H1 (cell line): ENCODE measurements around the gene ZSWIM7. TPM values are rescaled to one million over a fixed set of nuclear protein-coding genes. Genes with fewer than 3 reads are reported as not detected.

Source experiments
- CTCF ChIA-PET: fragments of 300-600 bp; sonication (Branson Sonifier 250); formaldehyde crosslinking; loops from one replicate; lab custom pipeline; 2021; ENCODE audit not compliant: partially characterized antibody; lab: Charles Lee
- POLR2A ChIA-PET: fragments of 300-600 bp; sonication (Branson Sonifier 250); formaldehyde crosslinking; loops from one replicate; lab custom pipeline; 2021; ENCODE audit warnings: inconsistent platforms; ENCODE audit not compliant: partially characterized antibody; lab: Charles Lee
- DNase-seq, 2 experiments: peaks; one replicate each; pipeline versions ENCODE4 v3.0.0 to v3.0.0-alpha.2; 2010 to 2022; ENCODE audit warnings: low spot score in 2 of 2, low read depth in 1 of 2, mixed read lengths in 1 of 2
- FAIRE-seq: peaks from 2 replicates; lab custom pipeline; 2011; peaks lifted over from hg19 to GRCh38; lab: Jason Lieb, UNC
- H2AFZ ChIP-seq: 2 replicates; pipeline ENCODE4 v1.8.1; 2012; ENCODE audit warnings: low read length, inconsistent platforms
- H2AK5ac ChIP-seq: 2 replicates; pipeline ENCODE4 v1.6.1; 2013; ENCODE audit warnings: low read depth, low read length
- H2BK120ac ChIP-seq: replicated peaks from 2 replicates; pipeline ENCODE3; 2013; ENCODE audit warnings: low read depth, low read length, inconsistent platforms
- H2BK12ac ChIP-seq: 2 replicates; pipeline ENCODE4 v1.6.1; 2013; ENCODE audit warnings: low read depth, low read length
- H2BK15ac ChIP-seq: 2 replicates; pipeline ENCODE4 v1.6.1; 2013; ENCODE audit warnings: low read length
- H2BK20ac ChIP-seq: 2 replicates; pipeline ENCODE4 v1.6.1; 2013; ENCODE audit warnings: low read length
- H2BK5ac ChIP-seq: 2 replicates; pipeline ENCODE4 v1.6.1; 2013; ENCODE audit warnings: low read depth, low read length
- H3K14ac ChIP-seq: 2 replicates; pipeline ENCODE4 v1.6.1; 2013; ENCODE audit warnings: inconsistent platforms; ENCODE audit not compliant: insufficient read length
- H3K18ac ChIP-seq: 2 replicates; pipeline ENCODE4 v1.6.1; 2013; ENCODE audit warnings: low read length; ENCODE audit errors: extremely low read depth
- H3K23ac ChIP-seq: 2 replicates; pipeline ENCODE4 v1.6.1; 2013; ENCODE audit warnings: inconsistent platforms; ENCODE audit not compliant: insufficient read length
- H3K23me2 ChIP-seq: 2 replicates; pipeline ENCODE4 v1.6.1; 2013; ENCODE audit warnings: low read depth, low read length
- H3K27ac ChIP-seq: 2 replicates; pipeline ENCODE4 v1.6.1; 2011; ENCODE audit warnings: low read depth, low read length, inconsistent platforms
- H3K27me3 ChIP-seq, 4 experiments: replicated peaks in 1 of 4; 1 replicate in 1 of 4; 2 replicates in 3 of 4; pipeline versions ENCODE4 v1.6.1 to v1.8.1; 2011 to 2013; ENCODE audit warnings: low read length in 3 of 4, mild to moderate bottlenecking in 3 of 4, inconsistent platforms in 2 of 4, mixed read lengths in 2 of 4, moderate library complexity in 1 of 4; ENCODE audit not compliant: control insufficient read depth in 3 of 4, insufficient read depth in 3 of 4; ENCODE audit errors: extremely low read depth in 1 of 4
- H3K36me3 ChIP-seq, 4 experiments: 2 replicates each; pipeline versions ENCODE4 v1.6.1 to v1.8.1; 2011 to 2013; ENCODE audit warnings: mild to moderate bottlenecking in 4 of 4, low read length in 3 of 4, moderate library complexity in 2 of 4, control low read depth in 1 of 4, inconsistent platforms in 1 of 4; ENCODE audit not compliant: insufficient read depth in 4 of 4, control insufficient read depth in 2 of 4
- H3K4ac ChIP-seq: replicated peaks from 2 replicates; pipeline ENCODE3; 2013; ENCODE audit warnings: low read length, low read depth, mixed read lengths, inconsistent platforms; ENCODE audit not compliant: insufficient read length
- H3K4me1 ChIP-seq, 4 experiments: replicated peaks in 1 of 4; 1 replicate in 1 of 4; 2 replicates in 3 of 4; pipeline versions ENCODE4 v1.6.1 to v1.8.1; 2011 to 2013; ENCODE audit warnings: low read length in 3 of 4, inconsistent platforms in 2 of 4, mixed read lengths in 1 of 4; ENCODE audit not compliant: insufficient read depth in 4 of 4, control insufficient read depth in 3 of 4
- H3K4me2 ChIP-seq, 2 experiments: 2 replicates each; pipeline versions ENCODE4 v1.6.1 to v1.8.1; 2011 to 2013; ENCODE audit warnings: low read depth in 2 of 2, low read length in 2 of 2, control low read depth in 1 of 2, inconsistent platforms in 1 of 2, mild to moderate bottlenecking in 1 of 2; ENCODE audit not compliant: insufficient read depth in 1 of 2
- H3K4me3 ChIP-seq, 4 experiments: fragments of 200-600, 300-600 bp in 1 of 4; sonication (generic), shearing (Covaris generic), sonication (Bioruptor Twin) in 1 of 4; 2 replicates each; pipeline versions ENCODE4 v1.5.1 to v1.8.1; 2011 to 2016; ENCODE audit warnings: low read length in 4 of 4, low read depth in 3 of 4, control low read depth in 2 of 4, inconsistent platforms in 2 of 4, mild to moderate bottlenecking in 2 of 4, mixed read lengths in 1 of 4, moderate library complexity in 1 of 4; ENCODE audit not compliant: insufficient read depth in 2 of 4; ENCODE audit errors: extremely low read depth in 1 of 4
- H3K56ac ChIP-seq: replicated peaks from 2 replicates; pipeline ENCODE3; 2013; ENCODE audit warnings: low read depth, mild to moderate bottlenecking, mixed read lengths, low read length, inconsistent platforms; ENCODE audit not compliant: insufficient read length
- H3K79me1 ChIP-seq: 2 replicates; pipeline ENCODE4 v1.6.1; 2013; ENCODE audit warnings: low read depth, low read length, control low read depth
- H3K79me2 ChIP-seq, 2 experiments: 2 replicates each; pipeline versions ENCODE4 v1.6.1 to v1.8.1; 2012 to 2013; ENCODE audit warnings: low read length in 2 of 2, mild to moderate bottlenecking in 2 of 2, inconsistent platforms in 1 of 2; ENCODE audit not compliant: insufficient read depth in 2 of 2, control insufficient read depth in 1 of 2
- H3K9ac ChIP-seq, 4 experiments: replicated peaks in 1 of 4; 1 replicate in 1 of 4; 2 replicates in 3 of 4; pipeline versions ENCODE4 v1.6.1 to v1.8.1; 2011 to 2013; ENCODE audit warnings: low read depth in 3 of 4, low read length in 3 of 4, control low read depth in 2 of 4, mild to moderate bottlenecking in 2 of 4, moderate library complexity in 2 of 4, inconsistent platforms in 1 of 4; ENCODE audit errors: extremely low read depth in 1 of 4
- H3K9me3 ChIP-seq, 2 experiments: 2 replicates each; pipeline versions ENCODE4 v1.6.1 to v1.8.1; 2012 to 2013; ENCODE audit warnings: mild to moderate bottlenecking in 2 of 2, moderate library complexity in 2 of 2, control low read depth in 1 of 2, inconsistent platforms in 1 of 2, low read depth in 1 of 2, low read length in 1 of 2, mixed read lengths in 1 of 2; ENCODE audit not compliant: insufficient read depth in 2 of 2
- H4K20me1 ChIP-seq, 2 experiments: replicated peaks in 1 of 2; 2 replicates each; pipeline versions ENCODE3 to v1.8.1; 2011 to 2013; ENCODE audit warnings: inconsistent platforms in 2 of 2, low read length in 2 of 2, mild to moderate bottlenecking in 1 of 2; ENCODE audit not compliant: insufficient read depth in 2 of 2, control insufficient read depth in 1 of 2
- H4K5ac ChIP-seq: 2 replicates; pipeline ENCODE4 v1.6.1; 2013; ENCODE audit warnings: low read length, low read depth, mixed read lengths, inconsistent platforms; ENCODE audit not compliant: insufficient read length
- H4K8ac ChIP-seq: 2 replicates; pipeline ENCODE4 v1.8.0; 2013; ENCODE audit warnings: mild to moderate bottlenecking, moderate library complexity, low read length, inconsistent platforms; ENCODE audit not compliant: insufficient read depth; ENCODE audit errors: extremely low read depth
- H4K91ac ChIP-seq: replicated peaks from 2 replicates; pipeline ENCODE3; 2013; ENCODE audit warnings: low read length, mixed read lengths, inconsistent platforms; ENCODE audit not compliant: insufficient read length
- ATF2 ChIP-seq: IDR thresholded peaks from 2 replicates; pipeline ENCODE4 v1.6.1; 2012; ENCODE audit warnings: low read length, inconsistent platforms
- CEBPB ChIP-seq: IDR thresholded peaks from 2 replicates; pipeline ENCODE4 v1.6.1; 2012; ENCODE audit warnings: low read depth, low read length
- EZH2 ChIP-seq: fragments of 200-600 bp; sonication (generic); IDR thresholded peaks from 2 replicates; pipeline ENCODE4 v1.7.1; 2012; ENCODE audit warnings: low read depth, mild to moderate bottlenecking, moderate library complexity, low read length, inconsistent platforms; ENCODE audit not compliant: severe bottlenecking
- GABPA ChIP-seq: IDR thresholded peaks from 2 replicates; pipeline ENCODE4 v1.6.1; 2011; ENCODE audit warnings: mild to moderate bottlenecking, low read length, moderate library complexity, borderline replicate concordance; ENCODE audit not compliant: insufficient read depth
- JUN ChIP-seq: IDR thresholded peaks from 2 replicates; pipeline ENCODE4 v1.6.1; 2011; ENCODE audit warnings: low read depth, mild to moderate bottlenecking, improper control_type of control experiment, low read length
- NANOG ChIP-seq: IDR thresholded peaks from 2 replicates; pipeline ENCODE4 v1.6.1; 2011; ENCODE audit warnings: low read length, low read depth, mild to moderate bottlenecking, inconsistent platforms; ENCODE audit not compliant: insufficient read depth, poor library complexity, severe bottlenecking
- SP2 ChIP-seq: IDR thresholded peaks from 2 replicates; pipeline ENCODE4 v1.6.1; 2012; ENCODE audit warnings: mild to moderate bottlenecking, low read length, inconsistent platforms
- TCF12 ChIP-seq: IDR thresholded peaks from 2 replicates; pipeline ENCODE4 v1.6.1; 2011; ENCODE audit warnings: low read depth, mild to moderate bottlenecking, low read length
- USF2 ChIP-seq: IDR thresholded peaks from 2 replicates; pipeline ENCODE4 v1.6.1; 2011; ENCODE audit warnings: low read length, improper control_type of control experiment
- YY1 ChIP-seq: IDR thresholded peaks from 2 replicates; pipeline ENCODE4 v1.6.1; 2011; ENCODE audit warnings: low read depth, mild to moderate bottlenecking, low read length
- polyA plus RNA-seq, 7 experiments: library from polyadenylated mRNA; depleted of rRNA in 3 of 7; stranded (reverse) in 5 of 7; unstranded in 2 of 7; fragments of >200 nt in 5 of 7; fragments of 200-250 nt in 2 of 7; gene quantifications; 1 replicate in 5 of 7; 2 replicates in 1 of 7; 4 replicates in 1 of 7; pipeline versions ENCODE4 v1.2.1 to v1.2.3, GENCODE V29; 2011 to 2013; ENCODE audit warnings: missing spikeins in 2 of 7, mixed read lengths in 2 of 7
- total RNA-seq: library from RNA; stranded (reverse); fragmentation: NEBNext Ultra II Directional; extraction: Animal tissue kit (Norgen Biotek cat#: 25700); gene quantifications from 2 replicates; pipeline ENCODE4 v1.2.1, GENCODE V29; 2021

ZSWIM7 gene
- total and polyA plus RNA-seq, 2 of the 8 experiments (the other 6 are each of a cell fraction or from before 2014, with no cell fraction given), result 39.3 to 57.7 TPM

- TF ChIP-seq NANOG, result no peak
These were observed 25.7 kb downstream of the ZSWIM7 start (continued) for GRCh38 chr17:15973834-15974233.

GRCh38 chr17:15973016-15973415, 26.5 kb downstream of the ZSWIM7 start:
- no peak overlapping the region for H2AK5ac ChIP-seq
- no peaks in the 10 kb centered on the region for H3K27me3 ChIP-seq
- no peak overlapping the region for H2BK20ac ChIP-seq
- CTCF ChIA-PET, result no interaction called here
- H2BK5ac ChIP-seq, result no peak overlapping the region
- no peak overlapping the region for H3K4ac ChIP-seq
- H3K56ac ChIP-seq, result no peak overlapping the region
- H4K5ac ChIP-seq, result no peak overlapping the region
- H3K23ac ChIP-seq, result no peak overlapping the region
- FAIRE-seq (no peak), DNase-seq (no peak)
- peaks cover 2 to 11% (median 6%) of the 10 kb centered on the region in 4 experiments; a peak in 5 of 7 replicates for H3K4me1 ChIP-seq
- no peaks in the 10 kb centered on the region for H3K23me2 ChIP-seq
- no peak overlapping the region for H2AFZ ChIP-seq
- no peaks in the 10 kb centered on the region for H3K79me2 ChIP-seq
- H4K20me1 ChIP-seq, result peaks cover 0 to 2% of the 10 kb centered on the region in 2 experiments
- no peak overlapping the region for H4K91ac ChIP-seq
- no peak overlapping the region for H3K14ac ChIP-seq
- no peak overlapping the region for H2BK12ac ChIP-seq
- H2BK15ac ChIP-seq, result no peak overlapping the region
- no peak overlapping the region for H3K18ac ChIP-seq
- H3K4me2 ChIP-seq, result no peak overlapping the region
- no peak overlapping the region for H3K4me3 ChIP-seq
- H3K9ac ChIP-seq, result no peak overlapping the region
- H3K79me1 ChIP-seq, result 0 out of 2 replicates have a peak, but pooled peaks cover 3% of the 10 kb centered on the region
- no peak overlapping the region for H4K8ac ChIP-seq
- no peak overlapping the region for H3K27ac ChIP-seq
- POLR2A ChIA-PET, result interaction anchor here (0.5 kb wide), 1 partner anchor 23 kb away, joined by 3 read pairs; no protein-coding TSS in a partner anchor
- peaks cover 0 to 13% (median 8%) of the 10 kb centered on the region in 4 experiments; a peak in 4 of 8 replicates for H3K36me3 ChIP-seq
- H3K9me3 ChIP-seq, result no peaks in the 10 kb centered on the region
- no peak overlapping the region for H2BK120ac ChIP-seq
- TF ChIP-seq NANOG (no peak), JUN (no peak), EZH2 (no peak), CEBPB (no peak), USF2 (no peak), GABPA (no peak), SP2 (no peak), ATF2 (no peak), YY1 (no peak), TCF12 (no peak)
